GM23248 (cell line): Measurements from ENCODE around the gene CLIC5. TPM values are rescaled to one million over a fixed set of nuclear protein-coding genes. Genes with fewer than 3 reads are reported as not detected.
A peak's percentile ranks its signal among the peaks of the same experiment; 100 is the strongest.

ENCODE experiments used
- DNase-seq: peaks from one replicate; pipeline ENCODE4 v3.0.0-alpha.2; 2015
- H2AFZ ChIP-seq: fragments of 200-600 bp; sonication (generic); 2 replicates; pipeline ENCODE4 v1.6.1; 2016; ENCODE audit warnings: antibody characterized with exemption
- H3F3A ChIP-seq: fragments of 200-600 bp; sonication (generic); 2 replicates; pipeline ENCODE4 v1.6.1; 2016; ENCODE audit warnings: mild to moderate bottlenecking, antibody characterized with exemption, mixed run types; ENCODE audit not compliant: insufficient read depth
- H3K27ac ChIP-seq: fragments of 200-600 bp; sonication (generic); 2 replicates; pipeline ENCODE4 v1.5.1; 2016; ENCODE audit warnings: mild to moderate bottlenecking
- H3K27me3 ChIP-seq: fragments of 200-600 bp; sonication (generic); replicated peaks from 2 replicates; pipeline ENCODE4 v1.6.1; 2016; ENCODE audit warnings: mild to moderate bottlenecking; ENCODE audit not compliant: insufficient read depth
- H3K36me3 ChIP-seq: fragments of 200-600 bp; sonication (generic); 2 replicates; pipeline ENCODE4 v1.6.1; 2016; ENCODE audit warnings: low read depth, mild to moderate bottlenecking
- H3K4me1 ChIP-seq: fragments of 200-600 bp; sonication (generic); 2 replicates; pipeline ENCODE4 v1.6.1; 2016; ENCODE audit warnings: mild to moderate bottlenecking; ENCODE audit not compliant: insufficient read depth
- H3K4me2 ChIP-seq: fragments of 200-600 bp; sonication (generic); one replicate; pipeline ENCODE4 v1.6.1; 2016; ENCODE audit warnings: mild to moderate bottlenecking; ENCODE audit not compliant: unreplicated experiment
- H3K4me3 ChIP-seq: fragments of 200-600 bp; sonication (generic); 2 replicates; pipeline ENCODE4 v1.5.1; 2016; ENCODE audit warnings: mild to moderate bottlenecking
- H3K79me2 ChIP-seq: fragments of 200-600 bp; sonication (generic); 2 replicates; pipeline ENCODE4 v1.6.1; 2016; ENCODE audit warnings: mild to moderate bottlenecking; ENCODE audit not compliant: insufficient read depth
- H3K9ac ChIP-seq: fragments of 200-600 bp; sonication (generic); 2 replicates; pipeline ENCODE4 v1.6.1; 2016; ENCODE audit warnings: mild to moderate bottlenecking
- H3K9me2 ChIP-seq: fragments of 200-600 bp; sonication (generic); 2 replicates; pipeline ENCODE4 v1.6.1; 2016; ENCODE audit warnings: mixed run types, mild to moderate bottlenecking, moderate library complexity; ENCODE audit not compliant: insufficient read depth
- H3K9me3 ChIP-seq: fragments of 200-600 bp; sonication (generic); one replicate; pipeline ENCODE4 v1.6.1; 2017; ENCODE audit warnings: low read depth
- H4K20me1 ChIP-seq: fragments of 200-600 bp; sonication (generic); 2 replicates; pipeline ENCODE4 v1.6.0; 2016; ENCODE audit not compliant: insufficient read depth
- EZH2 ChIP-seq: fragments of 200-600 bp; sonication (generic); IDR thresholded peaks from 2 replicates; pipeline ENCODE4 v1.6.1; 2018; ENCODE audit warnings: antibody characterized with exemption, mild to moderate bottlenecking; ENCODE audit not compliant: insufficient read depth, poor library complexity, severe bottlenecking
- EZH2phosphoT487 ChIP-seq: fragments of 200-600 bp; sonication (generic); IDR thresholded peaks from 2 replicates; pipeline ENCODE4 v1.6.1; 2018; ENCODE audit warnings: antibody characterized with exemption, moderate library complexity, mild to moderate bottlenecking, low read depth; ENCODE audit not compliant: insufficient read depth
- WGBS, 2 experiments: methylation state at CpG; one replicate each; pipeline ENCODE4 v1.1.6; 2015 to 2017; ENCODE audit warnings: low lambda C conversion rate in 2 of 2, low coverage in 1 of 2; ENCODE audit errors: missing lambda C conversion rate in 2 of 2; 5-methylcytosine and 5-hydroxymethylcytosine counted together
- in situ Hi-C: fragments of 300-500 bp; cut with MboI; formaldehyde crosslinking; loops from 2 replicates; pipeline ENCODE4 v1.15.0; 2020
- polyA plus RNA-seq: library from polyadenylated mRNA; unstranded; fragments of >200 nt; fragmentation: Nextera tagmentation; extraction: Ambion mirVana; gene quantifications from 2 replicates; pipeline ENCODE4 v1.2.1, GENCODE V29; 2016
- total RNA-seq: library from RNA; depleted of rRNA; stranded (reverse); fragments of >200 nt; shearing (Covaris generic); gene quantifications from 2 replicates; pipeline ENCODE4 v1.2.3, GENCODE V29; 2014

CLIC5 gene
- total and polyA plus RNA-seq, 2 experiments from 2014 or later: not detected

GRCh38 chr6:45946352-45946751 lies 69.3 kb downstream of the CLIC5 start:
- no peak for TF ChIP-seq EZH2
- no peak for TF ChIP-seq EZH2phosphoT487
- no peaks in the 10 kb centered on the region for H3K36me3 ChIP-seq
- H2AFZ ChIP-seq: peak overlapping the region; percentile 75
- no peak overlapping the region for H3K4me3 ChIP-seq
- peak overlapping the region; percentile 21; the same call in 1 of the 2 replicates for H3K27ac ChIP-seq
- H3K27me3 ChIP-seq: no peaks in the 10 kb centered on the region
- peak overlapping the region; percentile 40 for H3K4me2 ChIP-seq
- H3K4me1 ChIP-seq: peaks cover 8% of the 10 kb centered on the region; the same call in 1 of the 2 replicates
- in situ Hi-C loops: no loop called here
- 0 to 6% methylated on average over 3 of the region's 3 CpGs for WGBS, 2 experiments
- H3K9me3 ChIP-seq: no peaks in the 10 kb centered on the region
- H3K9ac ChIP-seq: peak overlapping the region; percentile 26; the same call in 1 of the 2 replicates
- H3K9me2 ChIP-seq: no peaks in the 10 kb centered on the region
- no peaks in the 10 kb centered on the region for H4K20me1 ChIP-seq
- peaks cover 7% of the 10 kb centered on the region; the same call in 1 of the 2 replicates for H3F3A ChIP-seq
- H3K79me2 ChIP-seq: no peaks in the 10 kb centered on the region
- peak; percentile 95 for DNase-seq

DNA sequence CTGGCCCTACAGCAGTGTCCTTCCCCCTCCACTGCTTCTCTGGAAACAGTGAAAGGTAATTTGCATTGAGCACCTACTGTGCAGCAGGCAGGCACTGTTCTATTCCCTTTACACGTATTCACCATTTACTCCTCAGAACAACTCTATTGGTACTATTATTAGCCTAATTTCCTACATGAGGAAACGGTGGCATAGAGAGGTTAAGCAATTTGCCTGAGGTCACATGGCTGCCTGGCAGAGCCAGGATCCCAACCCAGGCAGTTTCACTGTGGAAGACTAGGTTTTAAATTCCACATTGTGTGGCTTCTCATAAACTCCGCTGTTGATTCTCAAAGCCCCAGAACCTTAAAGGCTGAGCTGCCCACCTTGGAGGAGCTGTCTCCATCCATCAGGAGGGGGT lies 72.7 kb downstream of the CLIC5 start:
- Histone ChIP-seq H3K36me3 (no peaks in the 10 kb centered on the region), H2AFZ (no peak overlapping the region), H3K79me2 (no peaks in the 10 kb centered on the region), H3K27ac (no peak overlapping the region), H3K4me1 (peaks cover 8% of the 10 kb centered on the region; the same call in 1 of the 2 replicates), H3K9me2 (no peaks in the 10 kb centered on the region), H3K27me3 (0 out of 2 replicates have a peak, but pooled peaks cover 4% of the 10 kb centered on the region), H3F3A (peaks cover 7% of the 10 kb centered on the region; the same call in 1 of the 2 replicates), H3K4me3 (no peak overlapping the region), H3K4me2 (no peak overlapping the region), H3K9ac (no peak overlapping the region), H3K9me3 (no peaks in the 10 kb centered on the region), H4K20me1 (no peaks in the 10 kb centered on the region)
- 44 to 46% methylated on average over 3 of the region's 3 CpGs for WGBS, 2 experiments
- in situ Hi-C loops: no loop called here
- TF ChIP-seq EZH2phosphoT487: no peak
- TF ChIP-seq EZH2: no peak
- no peak for DNase-seq

GRCh38 chr6:45933855-45934254 lies 81.8 kb downstream of the CLIC5 start:
- no peaks in the 10 kb centered on the region for H3K36me3 ChIP-seq
- no peak overlapping the region for H3K4me3 ChIP-seq
- peaks cover 4% of the 10 kb centered on the region; the same call in 1 of the 2 replicates for H3K27me3 ChIP-seq
- no peak overlapping the region for H2AFZ ChIP-seq
- no peaks in the 10 kb centered on the region for H3K9me2 ChIP-seq
- no peaks in the 10 kb centered on the region for H3F3A ChIP-seq
- no peak overlapping the region for H3K9ac ChIP-seq
- H3K79me2 ChIP-seq: no peaks in the 10 kb centered on the region
- H3K4me2 ChIP-seq: no peak overlapping the region
- no peak for DNase-seq
- H4K20me1 ChIP-seq: no peaks in the 10 kb centered on the region
- H3K4me1 ChIP-seq: no peaks in the 10 kb centered on the region
- no peak overlapping the region for H3K27ac ChIP-seq
- 65 to 68% methylated on average over 7 of the region's 7 CpGs for WGBS, 2 experiments
- no peaks in the 10 kb centered on the region for H3K9me3 ChIP-seq
- in situ Hi-C loops: no loop called here
- TF ChIP-seq EZH2 (no peak), EZH2phosphoT487 (no peak)

DNA sequence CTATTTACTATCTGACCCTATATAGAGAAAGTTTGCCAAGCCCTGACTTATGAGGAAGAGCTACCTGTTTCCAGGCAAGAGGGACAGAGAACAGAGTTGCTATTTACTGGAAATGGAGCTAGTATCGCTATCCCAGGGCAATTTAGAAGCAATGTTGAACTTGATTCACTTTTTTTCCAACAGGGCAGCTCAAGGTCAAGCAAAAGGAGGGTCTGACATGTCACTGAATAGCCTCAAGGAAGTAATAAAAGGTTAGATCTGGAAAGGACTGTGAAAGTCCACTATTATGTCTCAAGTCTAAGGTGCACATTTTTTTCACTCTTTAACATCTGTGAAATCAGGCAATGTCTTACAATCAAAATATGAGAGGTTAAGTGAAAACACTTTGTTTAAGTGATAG lies 84.4 kb downstream of the CLIC5 start:
- H3K9ac ChIP-seq: no peak overlapping the region
- H3K79me2 ChIP-seq: no peaks in the 10 kb centered on the region
- TF ChIP-seq EZH2 (no peak), EZH2phosphoT487 (no peak)
- no peak for DNase-seq
- no peaks in the 10 kb centered on the region for H3F3A ChIP-seq
- no peaks in the 10 kb centered on the region for H3K9me3 ChIP-seq
- H2AFZ ChIP-seq: no peak overlapping the region
- peaks cover 4% of the 10 kb centered on the region; the same call in 1 of the 2 replicates for H3K27me3 ChIP-seq
- no peak overlapping the region for H3K4me2 ChIP-seq
- in situ Hi-C loops: no loop called here
- no peaks in the 10 kb centered on the region for H3K36me3 ChIP-seq
- WGBS, 2 experiments: 58 to 67% methylated on average over 1 of the region's 1 CpG
- H3K27ac ChIP-seq: no peak overlapping the region
- no peaks in the 10 kb centered on the region for H4K20me1 ChIP-seq
- no peaks in the 10 kb centered on the region for H3K9me2 ChIP-seq
- H3K4me3 ChIP-seq: no peak overlapping the region
- no peaks in the 10 kb centered on the region for H3K4me1 ChIP-seq
